Placental pericyte (primary cell): ENCODE data around the gene ADD3. TPM values are rescaled to one million over a fixed set of nuclear protein-coding genes. Genes with fewer than 3 reads are reported as not detected.

Experiments
- small RNA-seq: library from RNA; depleted of rRNA; stranded (forward); fragments of <200 nt; gene quantifications from one replicate; pipeline ENCODE3, GENCODE V24; 2012; ENCODE audit warnings: low replicate concordance
- total RNA-seq: library from RNA; depleted of rRNA; stranded (reverse); fragments of >200 nt; gene quantifications from 2 replicates; pipeline ENCODE4 v1.2.3, GENCODE V29; 2012

The ADD3 gene, protein sequence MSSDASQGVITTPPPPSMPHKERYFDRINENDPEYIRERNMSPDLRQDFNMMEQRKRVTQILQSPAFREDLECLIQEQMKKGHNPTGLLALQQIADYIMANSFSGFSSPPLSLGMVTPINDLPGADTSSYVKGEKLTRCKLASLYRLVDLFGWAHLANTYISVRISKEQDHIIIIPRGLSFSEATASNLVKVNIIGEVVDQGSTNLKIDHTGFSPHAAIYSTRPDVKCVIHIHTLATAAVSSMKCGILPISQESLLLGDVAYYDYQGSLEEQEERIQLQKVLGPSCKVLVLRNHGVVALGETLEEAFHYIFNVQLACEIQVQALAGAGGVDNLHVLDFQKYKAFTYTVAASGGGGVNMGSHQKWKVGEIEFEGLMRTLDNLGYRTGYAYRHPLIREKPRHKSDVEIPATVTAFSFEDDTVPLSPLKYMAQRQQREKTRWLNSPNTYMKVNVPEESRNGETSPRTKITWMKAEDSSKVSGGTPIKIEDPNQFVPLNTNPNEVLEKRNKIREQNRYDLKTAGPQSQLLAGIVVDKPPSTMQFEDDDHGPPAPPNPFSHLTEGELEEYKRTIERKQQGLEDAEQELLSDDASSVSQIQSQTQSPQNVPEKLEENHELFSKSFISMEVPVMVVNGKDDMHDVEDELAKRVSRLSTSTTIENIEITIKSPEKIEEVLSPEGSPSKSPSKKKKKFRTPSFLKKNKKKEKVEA
- 102 and 168 TPM in 2 replicates for total RNA-seq

DNA sequence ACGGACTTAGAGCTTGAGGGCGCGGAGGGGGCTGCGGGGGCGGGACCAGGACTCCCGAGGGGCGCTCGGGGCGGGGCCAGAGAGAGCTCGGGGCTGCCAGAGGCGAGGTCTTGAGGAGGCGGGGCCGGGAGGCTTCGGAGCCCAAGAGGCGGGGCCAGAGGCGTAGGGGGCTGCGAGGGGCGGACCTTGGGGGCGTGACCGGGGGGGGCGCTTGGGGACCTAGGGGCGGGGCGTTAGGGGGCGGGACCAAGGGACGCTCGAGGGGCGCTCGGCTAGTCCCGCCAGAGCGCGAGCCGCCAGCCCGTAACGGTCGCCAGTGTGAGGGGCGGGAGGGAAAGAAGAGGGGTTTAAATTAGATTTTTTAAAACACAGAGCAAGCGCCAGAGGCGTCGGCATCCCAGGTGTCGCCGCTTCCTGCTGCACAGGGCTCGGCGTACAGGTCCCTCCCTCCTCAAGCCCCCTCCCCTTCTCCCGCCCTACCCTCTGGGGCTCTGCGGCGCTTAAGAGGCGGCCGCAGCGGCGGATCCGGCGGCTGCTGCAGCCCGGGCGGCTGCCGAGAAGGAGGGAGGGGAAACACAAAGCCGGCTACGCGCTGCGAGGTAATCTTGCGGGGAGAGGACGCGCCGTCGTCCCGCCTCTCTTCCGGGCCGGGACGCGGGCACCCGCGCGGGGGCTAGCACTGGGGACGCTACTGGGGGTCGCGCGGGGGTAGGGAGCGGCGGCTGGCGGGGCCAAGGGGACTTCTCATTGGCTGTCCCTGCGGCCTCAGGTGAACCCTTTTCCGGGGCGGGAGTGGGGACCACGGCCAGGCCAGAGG, at the start of gene ADD3:
Gene ADD3 (plus strand): TSS at position 284 of the 817 bp plus-strand sequence. CDS start 92,670 bp downstream, outside the sequence.

Small RNA genes within 50 kb of the gene (small RNA-seq; reads per million reads assigned to genes)
- not detected for gene SNRPGP12

Other genes with a start within 250 kb of the ADD3 start
- 94.6 and 185 TPM in 2 replicates for gene XPNPEP1, start 84.5 kb upstream of the ADD3 start, total RNA-seq
- gene MXI1, start 199.6 kb downstream of the ADD3 start, total RNA-seq, result 4.3 and 12.9 TPM in 2 replicates